HepG2 (cell line): ENCODE results near the gene SHC1. TPM values are rescaled to one million over a fixed set of nuclear protein-coding genes. Genes with fewer than 3 reads are reported as not detected.

Experiments
- ATF2 ChIP-seq: sonication (generic); formaldehyde crosslinking; IDR thresholded peaks from 2 replicates; pipeline ENCODE4 v1.4.0; 2020; ENCODE audit warnings: missing genetic modification reagents
- CEBPG ChIP-seq: IDR thresholded peaks from 2 replicates; pipeline ENCODE4 v1.6.1; 2016
- DNMT1 ChIP-seq: sonication (generic); formaldehyde crosslinking; IDR thresholded peaks from 2 replicates; pipeline ENCODE4 v1.5.1; 2020; ENCODE audit warnings: mild to moderate bottlenecking, missing genetic modification reagents
- ELK4 ChIP-seq: sonication (generic); formaldehyde crosslinking; IDR thresholded peaks from 2 replicates; pipeline ENCODE4 v1.9.0; 2021; ENCODE audit warnings: missing genetic modification reagents, borderline replicate concordance
- ETV5 ChIP-seq: IDR thresholded peaks from 2 replicates; pipeline ENCODE4 v1.6.1; 2018; ENCODE audit warnings: missing biosample characterization, missing genetic modification reagents, inconsistent platforms, borderline replicate concordance
- HNRNPL ChIP-seq: fragments of 200-400 bp; formaldehyde crosslinking; IDR thresholded peaks from 2 replicates; pipeline ENCODE4 v1.6.1; 2017; ENCODE audit warnings: mild to moderate bottlenecking, low read depth, low read length
- HNRNPLL ChIP-seq: fragments of 200-400 bp; formaldehyde crosslinking; IDR thresholded peaks from 2 replicates; pipeline ENCODE4 v1.6.1; 2017; ENCODE audit warnings: mild to moderate bottlenecking, low read depth, low read length; ENCODE audit not compliant: poor library complexity, severe bottlenecking
- IRF2 ChIP-seq: IDR thresholded peaks from 2 replicates; pipeline ENCODE4 v1.6.1; 2018; ENCODE audit warnings: missing genetic modification reagents, missing compliant biosample characterization
- JUND ChIP-seq: sonication (generic); formaldehyde crosslinking; IDR thresholded peaks from 2 replicates; pipeline ENCODE4 v1.8.0; 2022; ENCODE audit warnings: mild to moderate bottlenecking, missing genetic modification reagents
- MIER2 ChIP-seq: IDR thresholded peaks from 2 replicates; pipeline ENCODE4 v1.6.1; 2016; ENCODE audit warnings: missing biosample characterization, missing genetic modification reagents
- MIXL1 ChIP-seq: IDR thresholded peaks from 2 replicates; pipeline ENCODE4 v1.6.1; 2016
- NFATC3 ChIP-seq: sonication (generic); formaldehyde crosslinking; IDR thresholded peaks from 2 replicates; pipeline ENCODE4 v1.5.1; 2020; ENCODE audit warnings: mild to moderate bottlenecking, missing genetic modification reagents
- RARA ChIP-seq: IDR thresholded peaks from 2 replicates; pipeline ENCODE4 v1.6.1; 2016; ENCODE audit warnings: missing genetic modification reagents, missing compliant biosample characterization
- SMAD9 ChIP-seq: sonication (generic); formaldehyde crosslinking; IDR thresholded peaks from 2 replicates; pipeline ENCODE4 v1.5.1; 2020; ENCODE audit warnings: mild to moderate bottlenecking, missing genetic modification reagents
- SOX6 ChIP-seq, 2 experiments: fragments of 450-650 bp in 1 of 2; sonication (generic) in 1 of 2; formaldehyde crosslinking in 1 of 2; IDR thresholded peaks; 2 replicates each; pipeline versions ENCODE4 v1.4.0 to v1.6.1; 2017 to 2020; ENCODE audit warnings: antibody characterized with exemption in 1 of 2, mild to moderate bottlenecking in 1 of 2, missing genetic modification reagents in 1 of 2
- SP140L ChIP-seq: sonication (generic); formaldehyde crosslinking; IDR thresholded peaks from 2 replicates; pipeline ENCODE4 v1.4.0; 2020; ENCODE audit warnings: missing genetic modification reagents, borderline replicate concordance
- TCF12 ChIP-seq, 2 experiments: fragments of 450-650 bp in 1 of 2; sonication (generic) in 1 of 2; formaldehyde crosslinking in 1 of 2; IDR thresholded peaks; 2 replicates each; pipeline versions ENCODE4 v1.6.1 to v1.8.0; 2017 to 2022; ENCODE audit warnings: antibody characterized with exemption in 1 of 2, mild to moderate bottlenecking in 1 of 2, missing genetic modification reagents in 1 of 2, moderate library complexity in 1 of 2
- ZKSCAN8 ChIP-seq: IDR thresholded peaks from 2 replicates; pipeline ENCODE4 v1.6.1; 2016; ENCODE audit warnings: borderline replicate concordance, missing genetic modification reagents, missing compliant biosample characterization
- ZNF230 ChIP-seq: sonication (generic); formaldehyde crosslinking; IDR thresholded peaks from 2 replicates; pipeline ENCODE4 v1.4.0; 2020; ENCODE audit warnings: mild to moderate bottlenecking, missing genetic modification reagents
- ZNF256 ChIP-seq: sonication (generic); formaldehyde crosslinking; conservative IDR thresholded peaks from 2 replicates; pipeline ENCODE4 v1.4.0; 2020; ENCODE audit warnings: missing genetic modification reagents
- ZNF260 ChIP-seq: sonication (generic); formaldehyde crosslinking; IDR thresholded peaks from 2 replicates; pipeline ENCODE4 v1.4.0; 2020; ENCODE audit warnings: missing genetic modification reagents, low read depth, mild to moderate bottlenecking, borderline replicate concordance
- ZNF350 ChIP-seq: sonication (generic); formaldehyde crosslinking; IDR thresholded peaks from 2 replicates; pipeline ENCODE4 v1.4.0; 2020; ENCODE audit warnings: mild to moderate bottlenecking, low read depth, missing genetic modification reagents, borderline replicate concordance
- ZNF414 ChIP-seq: sonication (generic); formaldehyde crosslinking; IDR thresholded peaks from 2 replicates; pipeline ENCODE4 v1.5.0; 2020; ENCODE audit warnings: missing genetic modification reagents
- ZNF546 ChIP-seq: sonication (generic); formaldehyde crosslinking; conservative IDR thresholded peaks from 2 replicates; pipeline ENCODE4 v1.8.1; 2023; ENCODE audit warnings: mild to moderate bottlenecking, missing genetic modification reagents
- ZNF672 ChIP-seq: sonication (generic); formaldehyde crosslinking; IDR thresholded peaks from 2 replicates; pipeline ENCODE4 v1.8.1; 2022; ENCODE audit warnings: missing genetic modification reagents
- ZNF788 ChIP-seq: sonication (generic); formaldehyde crosslinking; IDR thresholded peaks from 2 replicates; pipeline ENCODE4 v1.5.0; 2020; ENCODE audit warnings: mild to moderate bottlenecking, missing genetic modification reagents, borderline replicate concordance
- polyA plus RNA-seq, 8 experiments: library from polyadenylated mRNA; depleted of rRNA in 3 of 8; stranded (reverse) in 7 of 8; unstranded in 1 of 8; fragments of >200 nt; fragmentation: Illumina TruSeq in 4 of 8; extraction: Trizol in 4 of 8; gene quantifications; 2 replicates each; pipeline versions ENCODE4 v1.2.1 to v1.2.3, GENCODE V29; 2011 to 2016; ENCODE audit warnings: low read depth in 4 of 8, missing spikeins in 1 of 8, mixed read lengths in 1 of 8; ENCODE audit not compliant: insufficient read depth in 1 of 8
- total RNA-seq, 5 experiments: library from RNA; depleted of rRNA; stranded (reverse); fragments of >200 nt; fragmentation: Illumina TruSeq; extraction: Trizol; gene quantifications; 2 replicates each; pipeline ENCODE4 v1.2.3, GENCODE V29; 2016; ENCODE audit warnings: low read depth in 1 of 5

Gene SHC1
- total and polyA plus RNA-seq, 2 of the 13 experiments (the other 11 are each of a cell fraction or from before 2014, with no cell fraction given): 52.0 to 137 TPM

GRCh38 chr1:154944401-154945159 is 26.0 kb downstream of the SHC1 start (continued):
- no peak for TF ChIP-seq TCF12 (IDR thresholded peaks at IDR 0.05)
- 0 out of 2 replicates have a peak, but pooled peaks have one; percentile 43 for TF ChIP-seq TCF12 (CRISPR knock-in tag; IDR thresholded peaks at IDR 0.05)
- no peak for TF ChIP-seq NFATC3 (CRISPR knock-in tag)
- TF ChIP-seq ETV5: no peak; the same call in 1 of the 2 replicates
- 0 out of 2 replicates have a peak, but pooled peaks have one; percentile 10 for TF ChIP-seq MIER2 (CRISPR knock-in tag)
- peak; percentile 68; the same call in 1 of the 2 replicates for TF ChIP-seq ATF2 (CRISPR knock-in tag)
- peak; percentile 47; the same call in 1 of the 2 replicates for TF ChIP-seq ZNF350 (CRISPR knock-in tag)
- TF ChIP-seq SOX6 (IDR thresholded peaks at IDR 0.05): no peak
- TF ChIP-seq SOX6 (CRISPR knock-in tag; IDR thresholded peaks at IDR 0.05): peak; percentile 78
- TF ChIP-seq ELK4 (CRISPR knock-in tag): no peak
- no peak for TF ChIP-seq ZNF672 (CRISPR knock-in tag)
- peak; percentile 66; the same call in 1 of the 2 replicates for TF ChIP-seq ZKSCAN8 (CRISPR knock-in tag)
- TF ChIP-seq ZNF788 (CRISPR knock-in tag): peak; percentile 73; the same call in 1 of the 2 replicates
- TF ChIP-seq ZNF414 (CRISPR knock-in tag): peak; percentile 94
- peak; percentile 90 for TF ChIP-seq RARA (CRISPR knock-in tag)
- 0 out of 2 replicates have a peak, but pooled peaks have one; percentile 76 for TF ChIP-seq ZNF546
- no peak for TF ChIP-seq JUND (CRISPR knock-in tag)
- TF ChIP-seq SP140L (CRISPR knock-in tag): no peak
- peak; percentile 56 for TF ChIP-seq CEBPG (CRISPR knock-in tag)
- no peak for TF ChIP-seq HNRNPL
- TF ChIP-seq IRF2 (CRISPR knock-in tag): peak; percentile 72
- no peak for TF ChIP-seq HNRNPLL
- peak; percentile 36; the same call in 1 of the 2 replicates for TF ChIP-seq MIXL1 (CRISPR knock-in tag)
- peak; percentile 39; the same call in 1 of the 2 replicates for TF ChIP-seq ZNF230 (CRISPR knock-in tag)
- no peak for TF ChIP-seq ZNF256
- TF ChIP-seq ZNF260 (CRISPR knock-in tag): no peak
- TF ChIP-seq SMAD9 (CRISPR knock-in tag): no peak
- no peak for TF ChIP-seq DNMT1 (CRISPR knock-in tag)
